Activated CD8-positive, alpha-beta memory T cell treated with anti-CD3 and anti-CD28 coated beads for 36 hours (primary cell): ENCODE measurements around the gene NUDT16L1. TPM values are rescaled to one million over a fixed set of nuclear protein-coding genes. Genes with fewer than 3 reads are reported as not detected.
"Not testable (repeated sequence)": the region's sequence is repeated elsewhere in the genome, so short reads cannot be mapped to it uniquely, and the experiment has no call there.

Experiments used
- CTCF ChIA-PET: fragments of 350-600 bp; sonication (Branson Sonifier 250); formaldehyde crosslinking; loops from one replicate; lab custom pipeline; 2021; ENCODE audit warnings: antibody characterized with exemption; lab: Charles Lee
- POLR2A ChIA-PET: fragments of 350-600 bp; sonication (Branson Sonifier 250); formaldehyde crosslinking; loops from one replicate; lab custom pipeline; 2021; ENCODE audit warnings: antibody characterized with exemption; lab: Charles Lee
- total RNA-seq, 2 experiments: library from RNA; stranded (reverse); gene quantifications; one replicate each; pipeline ENCODE4 v1.2.3, GENCODE V29; 2021

The NUDT16L1 gene
- 10 to 100 TPM; 34.0 to 34.4 TPM for total RNA-seq

DNA sequence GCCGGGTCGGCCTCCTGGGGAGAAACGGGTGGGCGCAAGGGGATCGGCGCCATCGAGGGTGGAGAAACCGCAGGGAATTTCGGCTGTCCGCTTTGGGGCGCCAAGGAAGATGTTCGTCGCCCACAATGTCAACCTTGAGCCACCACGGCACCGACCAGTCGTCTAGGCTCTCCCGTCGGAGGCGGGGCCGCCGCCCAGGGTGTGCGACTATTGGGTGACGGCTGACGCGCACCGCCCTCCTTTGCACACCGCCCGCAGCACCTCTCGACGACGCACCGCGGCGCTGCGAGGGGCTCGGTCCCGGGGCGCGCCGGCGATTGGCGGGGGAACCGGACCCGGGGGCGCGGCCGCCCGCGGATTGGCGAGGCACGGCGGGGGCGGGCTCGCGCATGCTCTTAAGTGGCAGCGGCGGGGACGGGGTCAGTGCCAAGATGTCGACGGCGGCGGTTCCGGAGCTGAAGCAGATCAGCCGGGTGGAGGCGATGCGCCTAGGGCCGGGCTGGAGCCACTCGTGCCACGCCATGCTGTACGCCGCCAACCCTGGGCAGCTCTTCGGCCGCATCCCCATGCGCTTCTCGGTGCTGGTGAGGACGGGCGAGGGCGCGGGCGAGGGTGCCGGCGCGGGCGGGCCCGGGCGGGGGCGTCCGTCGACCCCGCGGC is at the start of gene NUDT16L1:
Gene NUDT16L1, plus strand, starts transcription at position 267 of the 660 bp plus-strand sequence. Its CDS starts 165 bp downstream, at position 432.
- ChIA-PET POLR2A (interaction anchor here (0.6 to 1.4 kb wide), 6 partner anchors 10 to 95 kb away, joined by 3 to 8 read pairs (median 4); partner anchors contain the start of genes ANKS3 and DNAAF8), CTCF (interaction anchor here (1.3 to 3.1 kb wide), 3 partner anchors 41 to 263 kb away, joined by 3 to 7 read pairs (median 3); partner anchors contain the start of genes ANKS3 and DNAAF8)

GRCh38 chr16:4646773-4647643 is 46.4 kb upstream of the NUDT16L1 start:
- ChIA-PET CTCF (interaction anchor here (1.0 kb wide), 1 partner anchor 23 kb away, joined by 3 read pairs; the partner anchor contains the start of gene MGRN1), POLR2A (no interaction called here)

- ChIA-PET POLR2A (no interaction called here), CTCF (no interaction called here)
Observed at GRCh38 chr16:4647644-4647980, 45.8 kb upstream of the NUDT16L1 start.

- ChIA-PET CTCF (no interaction called here), POLR2A (no interaction called here)
Observed at GRCh38 chr16:4648917-4649316, 44.4 kb upstream of the NUDT16L1 start.

- POLR2A ChIA-PET, result interaction anchor here (0.6 kb wide), 1 partner anchor 7 kb away, joined by 4 read pairs; no protein-coding TSS in a partner anchor
- CTCF ChIA-PET, result interaction anchor here (0.7 to 1.7 kb wide), 11 partner anchors 11 to 118 kb away, joined by 3 to 5 read pairs (median 3); no protein-coding TSS in a partner anchor
Observed at GRCh38 chr16:4649744-4650442, 43.5 kb upstream of the NUDT16L1 start.

- POLR2A ChIA-PET, result not testable (repeated sequence)
- CTCF ChIA-PET, result interaction anchor here (0.7 to 1.7 kb wide), 10 partner anchors 10 to 118 kb away, joined by 3 to 4 read pairs (median 3); no protein-coding TSS in a partner anchor
Observed at GRCh38 chr16:4650443-4651074, 42.8 kb upstream of the NUDT16L1 start.

GRCh38 chr16:4651827-4652226 is 41.5 kb upstream of the NUDT16L1 start:
- ChIA-PET POLR2A (no interaction called here), CTCF (interaction anchor here (1.7 kb wide), 1 partner anchor 31 kb away, joined by 4 read pairs; no protein-coding TSS in a partner anchor)

GRCh38 chr16:4652561-4652960 is 40.8 kb upstream of the NUDT16L1 start:
- POLR2A ChIA-PET, result no interaction called here
- CTCF ChIA-PET, result no interaction called here

DNA sequence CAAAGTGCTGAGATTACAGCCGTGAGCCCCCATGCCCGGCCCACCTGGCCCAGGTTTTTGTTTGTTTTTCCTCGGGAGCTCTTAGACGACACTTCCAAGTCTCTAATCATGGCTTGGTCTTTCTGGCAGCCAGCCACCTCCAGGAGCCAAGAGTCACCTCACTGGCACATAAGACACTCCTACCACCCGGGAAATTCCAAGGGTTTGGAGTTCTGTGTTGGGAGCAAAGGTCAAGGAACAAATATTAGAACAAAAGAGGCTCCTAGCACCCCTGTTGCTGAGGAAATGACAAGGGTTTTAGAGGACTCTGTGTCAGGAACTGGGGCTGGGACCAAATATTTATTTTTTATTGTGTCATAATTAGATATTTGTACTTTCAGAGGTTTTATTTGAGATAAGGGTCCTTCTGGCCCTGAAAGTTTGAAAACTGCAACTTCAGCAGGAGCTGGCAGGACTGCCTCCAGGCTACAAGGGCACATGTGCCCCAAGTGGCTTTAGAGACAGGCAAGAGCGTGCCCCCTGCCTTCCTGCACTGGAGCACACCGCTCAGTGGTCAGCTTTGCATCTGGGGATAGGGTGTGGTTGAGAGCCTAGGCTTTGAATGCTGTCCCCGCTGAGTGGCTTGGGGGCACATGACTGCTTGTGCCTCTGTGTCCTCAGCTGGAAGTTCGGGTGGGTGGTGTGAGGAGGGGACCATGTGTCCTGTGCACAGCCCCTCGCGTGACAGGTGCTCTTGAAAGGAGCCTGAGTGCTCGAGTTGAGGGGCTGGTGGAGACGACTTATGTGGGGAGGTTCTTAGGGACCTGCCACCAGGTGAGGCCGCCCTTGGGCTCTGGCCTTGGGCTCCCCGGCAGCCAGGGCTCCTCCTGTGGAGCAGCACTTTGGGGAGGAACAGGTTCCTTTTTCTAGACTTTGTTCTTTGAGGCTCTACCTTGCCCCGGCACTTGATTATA is 39.1 kb upstream of the NUDT16L1 start:
- POLR2A ChIA-PET, result no interaction called here
- CTCF ChIA-PET, result no interaction called here

GRCh38 chr16:4654964-4655590 is 38.3 kb upstream of the NUDT16L1 start:
- CTCF ChIA-PET, result no interaction called here
- POLR2A ChIA-PET, result no interaction called here

DNA sequence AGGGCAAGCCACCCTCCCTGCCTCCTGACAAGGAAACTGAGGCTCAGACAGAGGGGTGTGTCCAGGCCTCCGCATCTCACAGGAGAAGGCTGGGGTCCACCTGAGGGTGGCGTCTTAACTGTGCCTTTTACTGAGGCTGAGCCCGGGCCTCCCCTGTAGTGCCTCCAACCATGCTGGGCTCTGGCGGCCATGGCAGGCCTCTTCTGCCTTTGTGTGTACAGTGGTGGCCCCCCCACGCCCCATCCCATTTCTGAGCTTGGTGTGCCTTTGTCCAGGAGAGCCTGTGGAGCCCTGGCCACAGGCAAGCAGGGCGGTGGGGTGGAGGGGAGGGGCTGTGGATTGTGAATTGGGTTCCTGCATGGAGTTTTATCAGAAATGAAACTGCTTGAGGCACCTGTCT is 37.6 kb upstream of the NUDT16L1 start:
- ChIA-PET POLR2A (no interaction called here), CTCF (no interaction called here)

DNA sequence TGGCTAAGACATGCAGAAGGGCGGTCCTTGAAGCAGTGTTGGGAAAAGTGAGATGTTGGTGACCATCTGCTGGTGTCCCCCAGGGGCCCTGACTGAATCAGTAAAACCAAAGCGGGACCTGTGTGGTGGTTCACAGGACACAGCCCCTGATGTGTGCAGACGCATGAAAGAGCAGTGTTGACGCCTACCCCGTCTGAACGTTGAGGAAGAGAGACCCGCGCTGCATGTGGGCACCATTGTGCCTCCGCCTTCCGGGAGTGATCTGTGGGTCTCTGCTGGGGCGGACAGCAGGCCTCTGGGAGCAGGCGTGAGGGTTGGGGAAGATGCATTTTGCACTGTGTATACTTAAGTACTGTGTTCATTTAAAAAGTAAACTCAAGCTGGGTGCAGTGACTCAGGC is 37.1 kb upstream of the NUDT16L1 start:
- POLR2A ChIA-PET, result no interaction called here
- CTCF ChIA-PET, result no interaction called here

DNA sequence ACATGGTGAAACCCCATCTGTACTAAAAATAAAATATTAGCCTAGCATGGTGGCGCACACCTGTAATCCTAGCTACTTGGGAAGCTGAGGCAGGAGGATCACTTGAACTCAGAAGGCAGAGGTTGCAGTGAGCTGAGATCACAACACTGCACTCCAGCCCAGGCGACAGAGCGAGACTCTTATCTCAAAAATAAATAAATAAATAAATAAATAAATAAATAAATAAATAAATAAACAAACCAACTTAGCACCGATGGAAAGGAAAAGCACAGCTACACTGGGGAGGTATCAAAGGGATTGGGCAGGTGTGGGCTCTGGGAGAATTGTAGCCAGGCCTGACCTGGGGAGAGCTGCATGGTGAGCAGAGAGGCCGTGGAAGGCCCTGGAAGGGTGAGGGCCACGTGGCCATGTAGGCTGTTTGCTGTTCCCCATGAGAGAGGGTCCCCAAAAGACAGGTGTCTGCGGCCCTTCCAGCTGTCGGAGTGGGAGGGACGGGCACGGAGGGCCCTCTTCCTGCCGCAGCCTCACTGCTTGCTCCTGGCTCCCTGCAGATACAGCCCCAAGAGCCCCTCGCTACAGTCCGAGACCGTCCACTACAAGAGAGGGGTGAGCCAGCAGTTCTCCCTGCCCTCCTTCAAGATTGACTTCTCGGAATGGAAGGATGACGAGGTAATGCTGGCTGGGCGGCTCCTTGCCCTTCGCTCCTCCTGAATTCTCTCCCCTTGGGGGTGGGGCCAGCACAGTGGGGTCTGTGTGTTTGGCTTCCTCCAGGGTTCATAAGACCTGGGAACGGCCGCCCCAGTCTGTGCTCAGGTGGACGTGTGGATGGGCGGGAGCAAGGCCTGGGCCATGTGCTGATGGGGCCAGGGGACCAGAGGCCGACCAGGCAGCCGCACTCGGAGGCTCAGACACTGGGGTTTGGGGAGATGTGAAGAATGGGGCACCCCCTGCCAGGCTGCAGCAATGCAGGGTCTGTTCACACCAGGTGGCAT is 36.4 kb upstream of the NUDT16L1 start:
- POLR2A ChIA-PET, result interaction anchor here (0.6 kb wide), 1 partner anchor 7 kb away, joined by 4 read pairs; no protein-coding TSS in a partner anchor
- CTCF ChIA-PET, result no interaction called here

DNA sequence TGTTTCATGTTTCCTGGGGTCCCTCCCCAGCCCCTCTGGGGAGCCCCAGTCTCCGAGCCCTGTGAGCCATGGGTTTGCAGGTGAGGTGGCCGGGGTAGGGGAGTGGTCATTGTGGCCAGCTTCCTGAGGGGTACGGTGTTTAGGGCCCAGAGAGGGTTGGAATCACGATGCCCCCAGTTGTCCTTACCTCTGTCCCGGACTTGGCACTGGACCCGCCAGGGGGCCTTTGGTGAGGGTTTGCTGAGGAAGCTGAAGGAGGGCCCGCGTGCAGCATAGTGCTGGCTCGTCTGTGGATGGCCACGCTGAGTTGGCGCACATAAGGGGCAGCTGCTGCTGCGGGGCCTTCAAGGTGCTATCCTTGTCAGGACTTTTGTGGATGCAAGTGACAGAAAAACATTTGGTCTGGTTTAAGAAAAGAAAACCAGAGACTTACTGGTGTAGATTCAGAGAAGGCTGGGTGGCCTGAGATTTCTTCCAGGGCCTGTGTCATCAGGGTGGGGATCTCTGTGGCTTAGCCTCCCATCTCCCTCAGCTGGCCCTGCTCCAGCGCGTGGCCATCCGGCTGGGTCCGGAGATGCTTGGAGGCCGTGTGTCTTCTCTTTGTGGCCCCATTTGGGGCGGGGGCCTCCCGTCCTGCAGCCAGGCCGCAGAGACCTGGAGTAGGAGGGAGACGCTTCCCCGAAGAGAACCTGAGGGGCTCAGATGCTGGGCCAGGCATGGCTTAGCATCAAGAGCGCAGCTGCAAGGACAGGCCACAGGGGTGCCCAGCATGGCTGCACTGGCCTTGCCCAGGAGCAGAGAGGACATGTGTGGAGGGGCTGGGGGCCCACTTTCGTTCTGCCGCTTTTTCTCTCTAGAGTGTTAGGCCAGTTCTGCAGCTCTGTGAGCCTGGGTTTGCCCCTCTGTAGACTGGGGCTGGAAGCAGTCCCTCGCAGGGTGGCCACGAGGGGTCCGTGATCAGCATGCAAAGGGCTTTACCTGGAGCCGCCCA is 33.7 kb upstream of the NUDT16L1 start:
- ChIA-PET POLR2A (no interaction called here), CTCF (interaction anchor here (0.9 to 1.5 kb wide), 3 partner anchors 9 to 35 kb away, joined by 3 read pairs; partner anchors contain the start of gene MGRN1)

GRCh38 chr16:4660454-4661007 is 32.8 kb upstream of the NUDT16L1 start:
- POLR2A ChIA-PET, result no interaction called here
- CTCF ChIA-PET, result interaction anchor here (0.9 to 1.5 kb wide), 3 partner anchors 10 to 36 kb away, joined by 3 read pairs; partner anchors contain the start of gene MGRN1
